ENCODE measurements around the gene TMEM184A.
"Not testable (repeated sequence)": the region's sequence is repeated elsewhere in the genome, so short reads cannot be mapped to it uniquely, and the experiment has no call there.

Gene TMEM184A

DNA sequence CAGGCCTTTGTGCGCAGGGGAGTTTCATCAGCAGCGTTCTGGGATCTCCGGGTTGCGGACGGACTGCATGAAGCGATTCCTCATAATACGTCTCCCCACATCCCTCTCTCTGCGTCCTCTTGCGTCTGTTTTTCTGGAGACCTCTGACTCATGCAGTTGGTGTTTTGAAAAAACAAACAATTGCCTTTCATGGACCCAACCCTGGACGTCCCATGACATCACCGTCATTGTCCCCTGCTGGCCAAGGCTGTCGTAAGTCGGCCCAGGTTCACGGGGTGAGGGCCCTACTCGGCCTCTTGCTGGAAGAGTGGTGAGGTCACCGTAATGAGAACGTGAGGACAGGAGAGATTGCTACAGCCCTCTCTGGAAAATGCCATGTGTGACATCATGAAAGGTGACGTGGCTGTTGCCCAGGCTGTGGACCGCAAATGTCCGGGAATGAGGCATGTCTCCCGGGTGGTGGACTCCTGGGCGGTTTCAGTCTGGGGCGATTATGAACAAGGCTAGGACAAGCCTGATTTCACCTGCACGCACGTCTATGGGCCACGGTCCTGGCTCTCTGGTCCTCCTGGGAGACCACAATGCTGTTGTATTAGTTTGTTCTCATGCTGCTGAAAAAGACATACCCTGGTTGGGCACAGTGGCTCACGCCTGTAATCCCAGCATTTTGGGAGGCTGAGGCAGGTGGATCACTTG, 35.3 kb downstream of the TMEM184A start:
- no peak for DNase-seq

DNA sequence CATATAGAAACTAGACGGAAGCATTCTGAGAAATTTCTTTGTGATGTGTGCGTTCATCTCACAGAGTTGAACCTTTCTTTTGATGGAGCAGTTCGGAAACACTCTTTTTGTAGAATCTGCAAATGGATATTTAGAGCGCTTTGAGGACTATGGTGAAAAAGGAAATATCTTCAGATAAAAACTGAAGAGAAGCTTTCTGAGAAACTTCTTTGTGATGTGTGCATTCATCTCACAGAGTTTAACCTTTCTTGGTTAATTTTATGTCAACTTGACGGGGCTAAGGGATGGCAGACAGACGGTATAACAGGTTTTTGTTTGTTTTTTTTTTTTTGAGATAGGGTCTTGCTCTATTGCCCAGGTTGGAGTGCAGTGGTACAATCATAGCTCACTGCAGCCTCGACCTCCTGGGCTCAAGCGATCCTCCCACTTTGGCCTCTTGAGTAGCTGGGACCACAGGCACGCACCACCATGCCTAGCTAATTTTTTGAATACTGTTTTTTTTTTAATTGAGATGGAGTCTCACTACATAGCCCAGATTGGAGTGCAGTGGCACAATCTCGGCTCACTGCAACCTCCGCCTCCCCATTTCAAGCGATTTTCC, 36.6 kb downstream of the TMEM184A start:
- not testable (repeated sequence) for DNase-seq

DNA sequence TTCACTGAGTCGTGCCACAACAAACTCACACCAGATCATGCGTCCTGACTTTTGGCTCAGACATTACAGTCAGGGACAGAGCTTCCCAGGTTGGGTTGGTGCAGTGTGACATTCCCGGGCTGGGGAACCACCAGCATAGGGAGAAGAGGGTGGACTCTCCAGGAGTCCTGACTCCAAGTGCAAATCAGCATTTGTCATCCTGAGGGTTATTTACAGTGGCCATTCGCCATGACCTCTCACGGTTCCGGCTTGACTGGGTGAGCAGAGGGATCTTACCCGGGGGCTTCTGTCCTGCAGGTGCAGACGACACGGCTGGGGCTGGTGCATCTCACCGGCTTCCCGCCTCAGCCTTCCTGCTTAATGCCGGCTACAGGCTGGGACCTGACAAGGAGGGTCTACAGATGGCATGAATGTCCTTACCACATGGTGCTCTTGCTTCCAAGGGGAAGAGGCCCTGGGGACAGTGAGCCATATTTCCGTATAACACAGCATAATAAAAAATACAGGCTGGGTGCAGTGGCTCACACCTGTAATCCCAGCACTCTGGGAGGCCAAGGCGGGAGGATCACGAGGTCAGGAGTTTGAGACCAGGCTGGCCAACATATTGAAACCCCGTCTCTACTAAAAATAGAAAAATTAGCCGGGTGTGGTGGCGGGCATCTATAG, 39.3 kb downstream of the TMEM184A start:
- no peak for DNase-seq

DNA sequence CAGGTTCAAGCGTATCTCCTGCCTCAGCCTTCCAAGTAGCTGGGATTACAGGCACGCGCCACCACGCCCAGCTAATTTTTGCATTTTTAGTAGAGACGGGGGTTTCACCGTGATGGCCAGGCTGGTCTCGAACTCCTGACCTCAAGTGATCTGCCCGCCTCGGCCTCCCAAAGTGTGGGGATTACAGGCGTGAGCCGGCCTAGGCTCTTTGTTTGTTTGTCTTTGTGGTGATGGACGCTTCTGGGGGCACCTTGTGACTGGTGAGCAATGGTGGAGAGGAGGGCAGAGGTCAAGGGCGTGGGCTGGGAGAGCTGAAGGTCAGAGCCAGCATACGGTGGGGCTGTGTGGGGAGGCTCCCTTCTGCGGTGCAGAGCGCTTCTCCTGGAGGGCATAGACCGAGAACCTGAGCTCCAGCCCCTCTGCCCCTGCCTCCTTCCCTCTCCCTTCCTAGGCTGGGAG, 40.5 kb downstream of the TMEM184A start:
- not testable (repeated sequence) for DNase-seq

DNA sequence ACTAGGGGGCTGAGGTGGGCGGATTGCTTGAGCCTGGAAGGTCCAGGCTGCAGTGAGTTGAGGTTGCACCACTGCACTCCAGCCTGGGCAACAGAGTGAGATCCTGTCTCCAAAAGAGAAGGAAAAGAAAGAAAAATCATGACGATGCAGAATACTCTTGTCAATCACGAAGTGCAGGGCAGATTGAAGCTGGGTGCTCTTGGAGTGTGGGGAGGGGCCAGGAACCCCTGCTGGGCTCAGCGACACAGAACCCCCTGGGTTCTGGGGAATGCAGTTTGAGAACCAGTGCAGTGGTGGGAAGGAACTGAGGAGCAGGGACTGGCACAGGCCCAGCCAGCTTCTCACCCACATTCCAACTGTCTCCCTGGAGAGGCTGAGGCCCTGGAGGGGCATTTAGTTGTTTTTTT, 41.0 kb downstream of the TMEM184A start:
- DNase-seq, result no peak

DNA sequence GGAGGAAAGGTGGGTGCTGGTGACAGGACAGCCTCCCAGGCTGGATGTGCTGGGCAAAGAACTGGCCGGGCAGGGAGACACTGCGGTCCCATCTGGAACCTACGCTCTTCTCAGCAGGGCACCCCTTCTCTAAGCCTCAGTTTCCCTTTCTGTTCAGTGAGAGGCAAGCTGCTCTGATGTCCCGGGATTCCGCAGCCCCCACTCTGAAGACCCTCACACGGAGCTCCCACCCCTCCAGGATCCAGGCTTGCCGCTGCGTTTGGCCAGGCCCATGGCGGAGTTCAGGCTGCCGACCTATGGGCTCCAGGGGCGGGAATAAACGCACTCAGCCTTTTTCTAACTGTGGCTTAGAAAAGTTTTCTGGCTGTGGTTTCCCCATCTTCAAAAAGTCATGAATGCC, 41.6 kb downstream of the TMEM184A start:
- no peak for DNase-seq

DNA sequence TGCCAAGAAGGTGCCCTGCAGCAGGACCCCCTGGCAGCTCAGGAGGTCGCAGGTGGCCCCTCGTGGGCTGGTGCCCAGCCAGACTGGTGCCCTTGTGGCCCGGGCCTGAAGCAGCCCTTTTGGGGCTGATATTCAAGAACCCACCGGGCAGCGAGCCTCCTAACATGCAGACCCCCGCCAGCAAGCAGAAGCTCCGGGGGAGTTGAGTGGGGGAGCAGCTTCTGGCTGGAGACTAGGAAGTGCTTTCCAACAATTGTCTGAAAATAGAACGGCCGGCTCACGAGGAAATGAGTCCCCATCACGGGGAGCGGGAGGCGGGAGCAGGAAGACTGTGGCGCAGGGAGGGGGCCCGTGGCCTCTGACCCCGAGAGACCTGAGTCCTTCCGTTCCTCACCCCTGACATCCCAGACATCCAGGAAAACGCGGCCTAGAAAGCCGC, 42.3 kb downstream of the TMEM184A start:
- no peak for DNase-seq

DNA sequence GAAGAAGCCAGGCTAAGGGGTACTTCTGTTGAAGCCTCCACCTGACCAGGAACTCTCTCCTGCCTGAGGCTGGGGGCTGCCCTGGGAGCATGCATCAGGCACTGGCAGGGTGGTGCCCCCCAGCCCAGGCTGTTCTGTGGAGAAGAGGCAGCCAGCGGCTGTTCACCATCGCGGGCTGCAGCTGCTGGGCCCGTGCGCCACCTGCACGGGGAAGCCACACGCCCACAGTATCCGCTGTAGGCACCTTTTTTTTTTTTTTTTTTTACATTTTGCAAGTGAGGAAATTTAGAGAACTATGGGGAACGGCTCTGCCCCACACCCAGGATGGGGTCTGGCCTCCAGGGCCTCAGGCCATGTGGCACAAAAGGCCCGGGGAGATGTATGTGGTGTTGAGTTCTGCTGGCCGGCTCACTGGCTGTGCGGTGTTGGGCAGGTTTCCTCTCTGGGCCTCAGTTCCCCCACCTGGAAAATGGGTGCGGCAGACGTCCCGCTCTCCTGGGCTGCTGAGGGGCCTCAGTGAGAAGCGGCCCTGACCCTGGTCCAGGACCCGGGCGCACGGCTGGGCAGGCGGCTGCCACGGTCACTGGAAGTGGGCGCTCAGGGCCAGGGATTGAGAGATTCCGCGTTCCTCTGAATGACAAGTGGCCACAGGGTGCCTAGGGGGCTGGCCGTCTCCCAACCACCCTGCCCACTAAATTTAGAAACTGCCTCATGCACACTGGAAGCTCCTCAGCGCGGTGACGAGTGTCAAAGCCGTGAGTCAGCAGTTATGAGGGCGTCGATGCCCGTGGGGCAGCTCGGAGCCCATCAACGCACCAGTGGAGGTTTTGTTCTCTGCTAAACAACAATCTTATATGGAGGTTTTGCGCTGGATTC, 43.0 kb downstream of the TMEM184A start:
- DNase-seq, result no peak

DNA sequence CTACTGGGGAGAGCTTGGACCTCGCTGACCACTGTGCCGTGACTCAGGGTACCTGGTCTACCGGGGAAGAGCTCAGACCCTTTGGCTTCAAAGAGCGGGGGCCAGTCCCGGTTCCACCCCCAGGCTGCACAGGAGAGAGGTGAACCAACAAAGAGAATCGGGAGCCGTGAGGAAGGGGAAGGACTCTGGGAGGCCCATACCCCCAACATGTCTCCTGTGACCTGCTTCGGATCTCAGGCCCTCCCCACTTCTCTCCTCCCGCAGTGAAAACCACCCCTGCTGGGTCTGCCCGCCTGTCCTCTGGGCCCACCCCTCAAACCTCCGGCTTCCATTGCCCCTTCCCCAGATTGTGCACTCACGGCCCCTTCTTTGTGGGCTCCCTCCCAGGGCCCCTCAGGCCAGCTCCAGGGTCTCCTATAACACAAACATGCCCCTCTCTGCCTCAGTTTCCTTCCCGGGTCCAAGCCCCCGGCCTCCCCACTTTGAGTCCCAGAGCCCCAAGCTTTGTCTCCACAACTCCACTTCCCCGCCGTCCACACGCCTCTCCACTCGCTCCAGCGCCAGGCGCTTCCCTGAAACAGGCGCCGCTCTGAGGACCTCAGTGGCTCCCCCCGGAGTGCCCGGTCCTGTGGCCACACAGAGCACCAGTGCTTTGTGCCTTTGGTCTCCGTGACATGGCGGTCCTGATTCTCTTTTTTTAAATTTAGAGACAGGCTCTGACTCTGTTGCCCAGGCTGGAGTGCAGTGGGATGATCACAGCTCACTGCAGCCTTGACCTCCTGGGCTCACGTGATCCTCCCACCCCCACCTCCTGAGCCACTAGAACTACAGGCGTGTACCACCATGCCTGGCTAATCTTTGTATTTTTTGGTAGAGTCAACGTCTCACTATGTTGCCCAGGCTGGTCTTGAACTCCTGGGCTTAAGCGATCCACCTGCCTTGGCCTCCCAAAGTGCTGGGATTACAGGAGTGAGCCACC, 44.3 kb downstream of the TMEM184A start:
- no peak for DNase-seq

DNA sequence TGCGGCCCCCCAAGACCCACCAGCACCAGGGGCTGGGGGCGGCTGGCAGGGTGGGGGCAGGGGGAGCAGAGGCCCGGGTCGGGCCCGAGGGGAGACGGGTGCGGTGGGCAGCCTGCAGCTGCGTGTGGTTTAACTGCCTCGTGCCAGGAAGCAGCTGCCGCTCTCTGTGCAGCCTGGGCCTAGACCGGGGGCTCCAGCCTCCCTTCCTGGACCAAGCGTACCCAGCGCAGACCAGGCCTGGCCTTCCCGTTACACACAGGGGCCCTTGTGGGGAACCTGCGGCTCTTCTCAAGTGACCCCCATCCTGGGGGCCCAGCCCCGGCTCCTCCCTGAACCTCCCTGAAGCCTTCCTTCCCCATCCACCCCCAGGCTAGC, 45.2 kb downstream of the TMEM184A start:
- DNase-seq, result no peak

DNA sequence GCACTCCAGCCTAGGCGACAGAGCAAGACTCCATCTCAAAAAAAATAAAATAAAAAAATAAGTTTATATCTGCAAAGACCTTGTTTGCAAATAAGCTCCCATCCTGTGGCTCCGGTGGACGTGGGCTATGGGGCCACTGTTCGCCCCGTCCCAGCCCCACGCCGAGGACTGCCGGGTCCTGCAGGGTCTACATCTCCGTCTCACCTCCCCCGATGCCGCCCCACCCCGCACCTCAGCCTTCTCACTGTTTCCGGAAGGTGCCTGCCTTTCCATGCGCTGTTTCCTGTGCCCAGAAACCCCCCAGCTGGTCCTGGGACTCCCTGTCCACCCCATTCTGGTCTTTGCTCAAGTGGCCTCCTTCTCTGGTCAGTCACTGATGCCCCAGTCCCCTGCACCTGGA, 46.8 kb downstream of the TMEM184A start:
- DNase-seq, result no peak

DNA sequence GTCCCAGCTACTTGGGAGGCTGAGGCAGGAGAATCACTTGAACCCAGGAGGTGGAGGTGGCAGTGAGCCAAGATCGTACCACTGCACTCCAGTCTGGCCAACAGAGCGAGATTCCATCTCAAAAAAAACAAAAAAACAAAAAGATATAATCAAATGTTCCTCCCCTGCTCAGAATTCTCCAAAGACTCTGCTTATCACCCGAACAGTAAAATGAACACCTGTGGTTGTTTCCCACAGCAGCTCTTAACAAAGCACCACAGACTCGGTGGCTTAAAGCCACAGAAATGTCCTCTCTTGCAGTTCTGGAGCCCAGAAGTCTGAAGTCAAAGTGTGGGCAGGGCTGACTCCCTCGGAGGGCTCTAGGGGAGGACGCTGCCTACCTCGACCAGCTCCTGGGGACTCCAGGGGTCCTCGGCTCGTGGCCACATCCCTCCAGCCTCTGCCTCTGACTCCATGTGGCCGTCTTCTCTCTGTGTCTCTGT, 47.7 kb downstream of the TMEM184A start:
- no peak for DNase-seq

DNA sequence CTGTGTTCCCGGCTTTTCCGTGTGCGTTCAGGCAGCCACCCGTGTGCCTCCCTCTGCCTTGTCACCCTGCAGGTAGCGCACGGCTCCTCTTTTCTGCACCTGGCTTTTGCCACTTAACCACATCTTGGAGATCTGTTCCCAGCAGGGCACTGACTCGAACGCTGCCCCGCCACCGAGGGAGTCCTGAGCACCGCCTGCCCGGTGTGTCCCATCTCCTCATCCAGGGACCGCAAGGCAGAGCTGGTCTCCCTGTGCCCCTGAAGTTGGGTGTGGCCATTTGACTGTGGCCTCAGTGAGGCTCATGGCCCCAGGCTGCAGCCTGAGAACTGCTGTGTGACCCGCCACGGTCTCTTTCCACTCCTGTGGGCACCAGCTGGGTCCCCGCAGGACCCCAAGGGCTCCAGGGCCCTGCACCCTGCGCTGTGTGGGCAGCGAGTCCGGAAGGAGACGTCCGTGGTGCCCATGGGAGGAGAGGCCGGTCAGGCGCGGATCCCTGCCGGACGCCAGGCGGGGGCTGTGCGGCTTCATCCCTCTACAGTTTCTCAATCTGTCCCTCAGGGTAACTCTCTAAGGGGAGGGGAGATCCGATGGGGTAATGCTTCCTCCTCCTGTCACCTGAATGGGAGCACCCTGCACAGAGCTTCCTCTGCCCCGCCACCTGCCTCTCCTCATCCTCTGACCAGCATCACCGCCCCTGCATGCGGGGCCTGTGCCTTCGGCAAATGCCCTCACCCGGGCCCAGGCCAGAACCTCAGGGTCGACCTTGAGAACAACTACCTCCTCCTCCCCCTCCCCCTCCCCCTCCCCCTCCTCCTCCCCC, 50.1 kb downstream of the TMEM184A start:
- peak; percentile 29 for DNase-seq

DNA sequence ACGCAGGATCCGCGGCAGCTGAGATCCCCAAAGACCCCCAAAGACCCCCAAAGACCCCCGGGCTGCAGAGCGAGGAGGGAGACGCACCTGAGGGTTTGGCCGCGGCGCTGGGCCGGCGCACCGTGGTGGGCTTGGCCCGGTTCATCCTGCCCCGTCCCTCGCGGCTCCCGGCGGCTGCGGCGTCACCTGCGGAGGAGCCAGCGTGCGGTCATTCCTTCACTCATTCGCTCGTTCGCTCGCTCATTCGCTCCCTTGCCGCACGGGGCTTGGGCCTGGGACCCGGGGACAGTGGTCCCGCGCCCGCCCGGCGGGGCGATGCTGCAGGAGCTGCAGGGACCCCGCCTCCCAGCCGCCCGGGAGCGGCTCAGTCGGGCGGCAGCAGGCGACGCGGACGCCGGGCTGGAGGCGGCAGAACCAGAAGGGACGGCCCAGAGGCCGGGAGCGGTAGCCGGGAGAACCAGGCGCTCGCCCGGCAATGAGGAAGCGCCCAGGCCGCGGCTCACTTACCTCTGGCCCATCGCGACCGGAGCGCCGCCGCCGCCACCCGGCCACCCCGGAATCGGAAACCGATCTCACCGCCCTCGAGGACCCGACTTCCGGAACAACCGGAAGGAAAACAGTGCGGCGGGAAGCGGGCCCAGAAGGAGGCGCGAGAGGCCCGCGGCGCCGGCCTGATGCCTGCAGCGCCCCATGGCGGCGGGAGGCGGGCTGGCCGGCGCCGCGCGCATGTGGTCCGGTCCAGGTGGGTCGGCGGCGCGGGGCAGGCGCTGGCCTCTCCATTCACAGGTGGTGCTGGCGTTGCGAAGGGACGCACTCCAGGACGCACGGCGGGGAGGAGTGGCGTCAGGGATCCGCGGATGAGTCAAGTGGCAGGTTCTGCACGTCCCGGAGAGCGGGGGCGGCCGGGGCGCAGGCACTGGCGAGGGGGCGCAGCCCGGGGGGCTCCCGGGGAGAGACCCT, 51.9 kb downstream of the TMEM184A start, which contains the start of gene INTS1:
INTS1 (minus strand) TSS at position 574 of the 960 bp plus-strand sequence; CDS start at position 145, 429 bp downstream.
- peak; percentile 92 for DNase-seq

DNA sequence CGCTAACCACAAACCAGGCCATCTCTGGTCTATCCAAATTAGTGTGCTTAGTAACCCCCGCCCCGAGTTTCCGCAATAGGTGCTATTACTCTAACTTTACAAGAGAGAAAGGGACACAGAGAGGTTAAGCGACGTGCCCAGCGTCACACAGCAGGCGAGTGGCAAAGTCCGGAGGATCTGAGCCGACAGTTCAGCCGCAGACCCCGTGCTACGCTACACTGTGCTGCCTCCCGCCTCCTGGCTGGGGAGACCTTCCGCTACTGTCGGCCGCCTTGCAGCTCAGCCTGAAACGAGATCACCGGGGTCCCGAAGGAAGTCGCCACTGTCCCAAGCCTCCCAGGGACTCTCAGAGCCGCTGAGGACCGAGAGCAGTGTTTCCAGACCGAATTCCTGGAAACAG, 52.6 kb downstream of the TMEM184A start:
- DNase-seq, result no peak

DNA sequence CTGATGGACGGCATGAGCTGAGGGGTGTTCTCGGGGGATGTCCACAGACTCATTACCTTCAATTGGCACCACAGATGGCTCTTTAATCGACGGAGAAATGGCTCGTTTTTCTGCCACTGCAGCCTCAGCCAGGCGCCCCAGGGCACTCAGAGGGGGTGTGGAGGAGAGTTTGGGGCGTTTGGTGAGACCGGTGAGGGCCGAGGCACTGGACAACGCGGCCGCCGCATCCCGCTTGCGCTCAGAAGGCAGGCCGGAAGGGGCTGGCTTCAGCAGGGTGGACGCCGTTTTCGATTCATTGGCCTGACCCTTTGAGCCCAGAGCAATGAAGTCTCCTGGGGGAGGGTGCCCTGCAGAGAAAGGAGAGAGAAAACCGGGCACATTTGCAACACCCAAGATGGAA, 53.2 kb downstream of the TMEM184A start:
- no peak for DNase-seq

DNA sequence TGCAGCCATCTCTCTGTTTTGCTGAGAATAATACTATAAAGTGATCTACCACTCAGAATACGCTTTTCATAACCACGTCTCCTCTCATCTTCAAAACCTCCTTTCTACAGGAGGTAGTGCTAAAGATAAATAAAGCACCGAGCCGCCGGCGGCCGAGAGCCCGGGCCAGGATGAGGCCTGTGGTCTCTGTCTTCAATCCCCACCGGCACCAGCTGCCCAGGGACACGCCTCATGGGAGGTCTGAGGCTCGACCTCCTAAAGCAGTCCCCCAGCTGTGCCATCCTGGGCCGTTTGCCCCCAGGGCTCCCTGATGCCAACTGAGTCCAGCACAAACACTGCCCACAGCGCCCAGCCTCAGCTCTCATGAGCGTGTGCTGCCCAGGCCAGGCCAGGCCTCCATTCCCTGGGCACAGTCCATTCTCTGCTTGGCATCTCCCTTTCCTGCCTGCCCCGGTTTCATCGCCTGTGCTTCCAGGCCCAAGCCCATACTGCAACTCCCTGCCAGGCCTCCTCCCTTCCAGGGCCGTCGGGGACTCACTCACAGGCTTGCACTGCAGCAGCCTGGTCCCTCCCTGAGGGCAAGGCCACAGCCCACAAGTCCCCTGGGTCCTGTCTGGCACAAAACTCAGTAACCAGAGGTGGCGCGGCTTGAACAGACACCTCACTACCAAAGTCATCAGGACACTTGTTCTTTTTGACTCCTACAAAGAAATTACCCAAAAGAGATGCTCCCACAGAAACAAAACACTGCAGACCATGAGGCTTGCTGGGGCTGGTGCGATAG, 54.3 kb downstream of the TMEM184A start:
- no peak for DNase-seq

DNA sequence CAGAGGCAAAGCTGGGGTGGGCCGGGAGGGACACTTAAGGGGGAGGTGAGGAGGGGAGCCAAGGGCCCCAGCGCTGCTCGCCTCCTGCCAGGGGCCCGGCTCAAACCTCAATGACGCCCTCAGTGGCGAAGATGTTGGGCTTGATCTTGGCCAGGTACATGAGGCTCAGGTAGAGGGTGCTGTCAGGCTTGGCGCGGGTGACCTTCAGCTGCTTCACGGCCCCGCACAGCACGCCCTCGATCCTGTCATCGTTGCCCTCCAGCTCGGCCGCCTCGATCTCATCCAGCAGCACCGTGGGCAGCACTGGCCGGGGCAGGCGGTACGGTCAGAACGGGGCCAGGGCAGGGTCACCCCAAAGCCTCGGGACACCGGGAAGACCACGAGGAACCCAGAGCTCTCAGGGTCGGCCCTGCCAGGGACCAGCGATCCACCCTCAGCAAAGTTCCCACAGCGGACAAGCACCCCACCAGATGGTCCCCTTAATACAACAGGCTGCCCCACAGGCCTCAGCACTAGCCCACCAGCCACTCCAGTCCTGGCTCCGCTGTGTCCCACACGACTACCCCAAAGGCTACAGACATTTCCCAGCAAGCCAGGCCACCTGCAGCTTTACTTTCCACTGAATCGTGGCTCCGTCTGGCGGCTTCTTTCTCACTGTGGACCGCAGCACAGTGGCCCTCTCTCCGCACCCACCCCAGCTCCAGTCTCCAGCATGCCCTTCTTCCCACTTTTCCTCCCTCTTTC, 55.8 kb downstream of the TMEM184A start:
- no peak for DNase-seq
